Retinal pigment epithelial cell (primary cell): ENCODE results near the gene STAB1.

Experiments used
- DNase-seq: peaks from one replicate; pipeline ENCODE4 v3.0.0-alpha.2; 2010; ENCODE audit warnings: low read depth
- H3K4me3 ChIP-seq: 2 replicates; pipeline ENCODE4 v1.5.1; 2011; ENCODE audit warnings: mild to moderate bottlenecking, low read length, control low read depth, moderate library complexity
- CTCF ChIP-seq: conservative IDR thresholded peaks from 2 replicates; pipeline ENCODE4 v1.5.1; 2011; ENCODE audit warnings: low read depth, low read length, control low read depth, inconsistent platforms

Gene STAB1

GRCh38 chr3:52463416-52463815 lies 31.7 kb upstream of the STAB1 start:
- no peak for TF ChIP-seq CTCF
- no peak overlapping the region for H3K4me3 ChIP-seq
- DNase-seq = no peak

GRCh38 chr3:52468336-52468735 lies 26.8 kb upstream of the STAB1 start:
- no peak overlapping the region for H3K4me3 ChIP-seq
- no peak for DNase-seq
- TF ChIP-seq CTCF = no peak

DNA sequence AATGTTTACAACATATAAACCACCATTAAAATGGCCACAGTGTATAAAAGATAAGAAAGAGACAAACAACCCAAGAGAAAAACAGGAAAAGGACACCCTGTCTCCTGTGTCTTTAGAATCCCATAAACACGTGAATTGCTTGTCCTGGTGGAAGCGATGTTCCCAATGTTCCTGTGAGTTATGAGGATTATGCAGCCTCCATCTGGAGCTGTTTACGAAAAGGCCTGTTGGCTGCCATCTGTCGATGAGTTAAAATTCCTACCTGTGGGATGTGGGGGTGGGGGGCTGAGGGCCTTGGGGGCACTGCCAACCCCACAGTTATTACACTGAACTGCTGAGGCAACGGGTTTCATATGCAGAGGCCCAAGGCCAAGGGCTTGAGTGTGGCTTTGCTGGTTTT lies 26.1 kb upstream of the STAB1 start:
- TF ChIP-seq CTCF = no peak
- H3K4me3 ChIP-seq = no peak overlapping the region
- no peak for DNase-seq

- H3K4me3 ChIP-seq = no peak overlapping the region
- TF ChIP-seq CTCF = no peak
- DNase-seq = no peak
Observed at GRCh38 chr3:52470920-52471319, 24.2 kb upstream of the STAB1 start.

DNA sequence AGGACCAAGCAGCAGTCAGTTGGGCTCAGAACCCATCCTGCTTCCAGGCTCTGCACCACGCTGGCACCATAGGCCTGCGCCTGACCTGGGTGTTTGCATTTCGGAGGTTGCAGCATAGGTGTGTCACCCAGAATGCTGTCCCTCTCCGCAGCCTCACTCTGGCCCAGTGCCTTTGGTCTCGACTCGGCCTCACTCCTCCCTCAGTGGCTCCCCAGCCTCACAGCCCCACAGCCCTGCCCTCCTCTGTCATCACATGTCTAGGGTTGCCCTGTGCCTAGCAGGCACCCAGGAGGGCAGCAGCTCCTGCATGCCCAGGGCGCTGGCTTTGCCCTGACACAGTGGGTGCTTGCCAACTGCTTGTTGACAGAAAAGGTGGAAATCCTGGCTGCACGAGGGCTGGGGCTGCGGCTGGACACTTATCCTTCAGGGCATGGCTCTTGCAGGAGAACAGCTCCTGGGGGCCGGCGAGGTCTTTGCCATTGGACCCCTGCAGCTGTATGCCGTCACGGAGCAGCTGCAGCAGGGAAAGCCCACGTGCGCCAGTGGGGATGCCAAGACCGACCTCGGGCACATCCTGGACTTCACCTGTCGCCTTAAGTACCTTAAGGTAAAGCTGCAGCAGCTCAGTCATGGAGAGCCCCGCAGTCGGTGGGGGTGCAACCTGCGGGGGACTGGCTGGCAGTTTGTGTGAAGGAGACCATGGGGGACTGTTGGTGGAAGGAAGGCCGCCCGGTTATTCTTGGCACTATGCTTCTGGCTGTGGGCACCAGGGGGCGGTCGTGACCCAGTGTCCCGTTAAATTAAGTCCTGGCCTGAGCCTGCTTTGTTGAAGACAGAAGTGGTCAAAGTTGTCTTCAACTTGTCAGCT lies 23.5 kb upstream of the STAB1 start:
- TF ChIP-seq CTCF = peak; percentile 75
- H3K4me3 ChIP-seq = no peak overlapping the region
- DNase-seq = no peak

GRCh38 chr3:52472239-52473000 lies 22.7 kb upstream of the STAB1 start:
- DNase-seq = no peak
- no peak overlapping the region for H3K4me3 ChIP-seq
- no peak for TF ChIP-seq CTCF
